NCI-H187 treated with DMSO at 0.1 percent for 48 hours (cell line): ENCODE results near the gene PHTF1.

ENCODE experiments used
- DNase-seq: peaks from one replicate; lab custom pipeline; 2025; lab: John Stamatoyannopoulos, UW

PHTF1 gene

GRCh38 chr1:113759333-113760101 is at the start of gene PHTF1:
Gene PHTF1, minus strand, starts transcription at chr1:113759486. Its CDS starts 783 bp downstream, at chr1:113758703.
- peak; percentile 42 for DNase-seq

DNA sequence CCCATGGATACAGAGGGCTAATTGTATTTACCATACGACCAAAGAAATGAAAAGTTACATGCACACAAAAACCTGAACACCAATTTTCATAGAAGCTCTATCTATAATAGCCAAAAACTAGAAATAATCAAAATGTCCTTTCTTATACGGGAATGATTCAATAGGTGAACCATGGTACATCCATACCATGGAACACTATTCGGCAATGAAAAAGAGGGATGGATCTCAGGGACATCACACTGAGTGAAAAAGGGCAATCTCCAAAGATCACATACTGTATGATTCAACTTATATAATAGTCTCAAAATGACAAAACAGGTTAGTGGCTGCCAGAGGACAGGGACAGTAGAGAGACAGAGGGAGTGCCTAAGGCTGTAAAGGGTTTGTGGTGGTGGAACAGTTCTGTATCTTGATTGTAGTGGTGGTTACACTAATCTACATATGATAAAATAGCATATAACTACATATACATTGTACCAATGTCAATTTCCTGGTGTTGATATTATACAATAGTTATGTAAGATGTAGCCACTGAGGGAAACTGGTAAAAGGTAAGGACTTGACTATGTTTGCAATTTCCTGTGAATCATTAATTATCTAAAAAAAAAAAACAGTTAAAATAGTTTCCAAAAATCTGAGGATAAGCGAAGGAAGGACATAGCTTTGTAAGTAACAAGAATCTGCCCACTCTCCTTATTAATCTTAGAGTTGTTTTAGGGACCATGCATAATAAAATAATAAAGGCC is 49.3 kb upstream of the PHTF1 start:
- no peak for DNase-seq

DNA sequence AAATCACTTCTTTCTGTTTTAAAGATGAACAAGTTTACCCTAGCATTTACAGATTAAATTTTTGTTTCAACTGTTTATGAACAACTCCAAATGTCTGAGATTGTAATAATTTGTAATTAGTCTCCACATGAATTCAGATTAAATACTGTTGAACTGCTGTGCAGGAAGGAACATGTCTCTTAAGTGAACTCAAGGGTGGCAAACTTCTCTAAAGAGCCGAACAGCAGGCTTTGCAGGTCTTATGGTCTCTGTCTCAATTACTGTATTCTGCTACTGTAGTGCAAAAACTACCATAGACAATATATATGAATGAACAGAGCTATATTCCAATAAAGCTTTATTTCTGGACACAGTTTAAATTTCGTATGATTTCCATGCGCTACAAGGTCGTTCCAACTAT is 46.4 kb upstream of the PHTF1 start:
- no peak for DNase-seq

- no peak for DNase-seq
Measured at GRCh38 chr1:113805256-113805531, 45.9 kb upstream of the PHTF1 start.

DNA sequence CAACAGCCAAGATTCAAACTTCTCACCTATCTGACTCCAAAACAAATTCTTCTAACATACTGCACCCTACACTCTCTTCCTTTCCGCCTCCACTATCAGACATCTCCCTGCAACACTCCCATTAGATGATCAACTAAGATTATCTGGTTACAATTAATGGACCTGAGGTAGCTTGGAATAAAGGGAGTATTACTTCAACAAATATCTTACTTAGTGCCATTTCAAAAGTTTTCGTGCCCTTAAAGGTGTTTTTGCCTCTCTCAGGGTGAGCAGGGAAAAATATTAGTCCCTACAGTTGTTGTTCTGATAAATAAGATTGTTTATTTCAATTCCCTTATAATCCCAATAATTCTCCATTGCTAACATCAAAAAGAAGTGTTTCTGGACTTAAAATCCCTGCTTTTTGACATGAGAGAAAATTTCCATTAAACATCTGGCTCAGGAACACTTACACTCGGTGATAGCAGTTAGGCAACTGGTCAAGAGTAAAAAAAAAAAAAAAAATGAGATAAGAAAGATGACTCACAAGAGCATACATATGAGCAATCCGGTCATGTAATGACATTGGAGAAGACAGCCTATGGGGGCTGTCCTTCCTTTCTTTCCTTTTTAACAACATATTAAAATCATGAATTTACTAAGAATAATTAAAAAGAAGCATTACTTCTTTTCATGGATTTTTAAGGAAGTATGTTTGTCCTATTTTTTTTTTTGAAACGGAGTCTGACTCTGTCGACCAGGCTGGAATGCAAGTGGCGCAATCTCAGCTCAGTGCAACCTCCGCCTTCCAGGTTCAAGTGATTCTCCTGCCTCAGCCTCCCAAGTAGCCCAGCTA is 45.4 kb upstream of the PHTF1 start:
- no peak for DNase-seq

DNA sequence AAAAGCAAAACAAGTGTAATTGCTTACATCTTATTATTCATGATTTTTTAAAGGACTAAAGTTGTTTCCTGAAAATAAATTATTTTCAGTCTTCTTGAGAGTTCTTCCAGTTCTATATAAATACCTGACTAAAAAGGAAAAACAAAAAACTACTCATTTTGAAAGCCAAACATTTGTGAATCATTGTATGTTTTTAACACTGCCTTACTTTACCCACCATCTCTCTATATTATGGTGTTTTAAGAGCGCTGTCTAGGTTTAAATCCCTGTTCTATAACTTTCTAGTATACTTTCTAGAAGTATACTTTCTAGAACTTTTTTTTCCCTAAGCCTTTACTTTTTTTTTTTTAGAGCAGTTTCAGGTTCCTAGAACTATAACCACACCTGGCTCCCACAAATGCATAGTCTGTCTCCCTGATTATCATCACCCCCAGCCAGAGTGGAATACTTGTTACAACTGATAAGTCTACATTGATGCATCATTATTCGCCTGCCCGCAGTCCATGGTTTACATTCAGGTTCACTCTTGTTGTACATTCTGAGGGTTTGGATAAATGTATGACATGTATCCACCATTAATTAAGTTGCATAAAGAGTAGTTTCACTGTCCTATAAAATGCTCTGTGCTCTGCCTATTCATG is 43.2 kb upstream of the PHTF1 start:
- no peak for DNase-seq

DNA sequence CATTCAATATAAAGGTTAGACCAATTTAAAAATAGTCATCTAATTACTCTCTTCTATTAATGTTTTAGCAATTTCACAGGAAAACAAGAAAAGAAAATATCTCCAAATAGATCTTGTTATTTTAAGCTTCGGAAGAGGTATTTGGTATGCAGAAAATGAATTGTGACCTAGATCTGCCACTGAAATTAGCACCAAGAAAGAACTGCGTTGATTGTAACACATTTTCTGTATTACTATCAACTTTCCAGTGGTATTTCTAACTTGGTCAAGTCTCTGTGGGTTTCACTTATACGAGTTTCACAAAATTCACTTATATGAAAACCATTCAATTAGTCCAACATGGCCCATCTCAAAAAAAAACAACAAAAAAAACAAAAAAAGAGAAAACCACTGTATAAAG is 41.2 kb upstream of the PHTF1 start:
- DNase-seq, result no peak

DNA sequence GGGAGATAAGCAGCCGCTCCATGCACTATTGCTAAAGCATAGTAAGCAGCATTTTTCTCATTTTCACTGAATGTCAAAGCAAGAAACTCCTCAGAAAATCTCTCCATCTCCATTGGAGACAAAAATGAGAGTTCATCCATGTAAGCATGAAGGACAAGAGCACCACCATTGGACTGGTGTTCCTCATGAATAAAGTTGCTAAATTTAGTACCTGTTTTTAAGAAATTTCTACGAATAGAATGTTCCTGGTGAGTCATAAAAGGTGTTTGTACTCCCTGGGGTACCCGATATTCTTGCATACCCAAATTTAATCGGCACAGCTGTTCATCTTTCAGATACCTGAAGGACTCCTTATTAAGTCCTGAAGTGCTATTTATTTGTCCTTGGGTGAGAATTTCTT is 38.2 kb upstream of the PHTF1 start:
- DNase-seq, result no peak

- DNase-seq, result no peak
Measured at GRCh38 chr1:113793878-113794834, 34.9 kb upstream of the PHTF1 start.

DNA sequence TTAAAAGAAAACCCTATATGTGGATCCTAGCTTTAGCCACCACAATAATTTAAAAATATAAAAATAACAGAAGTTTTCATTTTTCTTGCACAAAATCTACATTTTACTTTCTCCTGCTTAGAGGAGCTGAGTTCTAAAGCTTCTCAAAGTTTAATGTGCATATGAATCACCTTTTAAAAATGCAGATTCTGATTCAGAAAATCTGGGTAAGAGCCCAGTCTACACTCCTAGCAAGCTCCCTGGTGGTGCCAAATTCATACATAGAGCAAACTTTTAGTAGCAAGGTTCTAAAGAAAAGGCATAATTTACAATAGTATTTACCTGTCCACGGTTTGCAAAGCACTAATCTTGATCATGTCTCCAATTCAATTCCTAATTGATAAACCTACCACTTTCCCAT is 33.7 kb upstream of the PHTF1 start:
- DNase-seq, result no peak

DNA sequence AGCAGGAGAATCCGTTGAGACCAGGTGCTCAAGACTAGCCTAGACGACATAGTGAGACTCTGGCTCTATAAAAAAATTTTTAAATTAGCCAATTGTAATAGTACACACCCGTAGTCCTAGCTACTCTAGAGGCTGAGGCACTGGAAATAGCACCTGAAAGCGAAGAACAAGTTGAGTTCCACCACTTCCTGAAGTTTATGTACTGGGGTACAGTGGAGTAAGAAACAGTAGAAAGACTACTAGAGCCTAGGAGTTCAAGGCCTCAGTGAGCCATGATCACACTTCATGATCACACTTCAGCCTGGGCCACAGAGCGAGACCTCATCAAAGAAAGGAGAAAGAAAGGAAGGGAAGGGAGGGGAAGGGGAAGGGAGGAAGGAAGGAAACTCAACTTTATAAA is 33.2 kb upstream of the PHTF1 start:
- no peak for DNase-seq

DNA sequence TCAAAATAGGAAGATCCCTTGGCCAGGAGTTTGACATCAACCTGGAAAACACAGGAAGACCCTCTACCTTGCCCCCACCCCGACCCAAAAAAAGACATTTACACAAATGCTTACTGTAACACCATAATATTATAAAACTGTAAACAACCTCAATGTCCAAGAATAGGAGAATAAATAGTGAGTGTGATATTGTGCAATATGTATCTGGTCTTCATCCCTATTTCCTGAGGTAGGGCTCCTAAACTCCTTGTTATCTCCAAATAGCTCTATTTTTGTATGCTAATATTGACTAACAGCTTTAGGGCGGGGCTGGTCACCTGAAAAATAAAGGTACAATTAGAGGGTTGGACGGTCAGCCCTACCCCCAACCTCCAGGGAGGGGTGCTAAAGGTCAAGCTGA is 29.5 kb upstream of the PHTF1 start:
- no peak for DNase-seq

DNA sequence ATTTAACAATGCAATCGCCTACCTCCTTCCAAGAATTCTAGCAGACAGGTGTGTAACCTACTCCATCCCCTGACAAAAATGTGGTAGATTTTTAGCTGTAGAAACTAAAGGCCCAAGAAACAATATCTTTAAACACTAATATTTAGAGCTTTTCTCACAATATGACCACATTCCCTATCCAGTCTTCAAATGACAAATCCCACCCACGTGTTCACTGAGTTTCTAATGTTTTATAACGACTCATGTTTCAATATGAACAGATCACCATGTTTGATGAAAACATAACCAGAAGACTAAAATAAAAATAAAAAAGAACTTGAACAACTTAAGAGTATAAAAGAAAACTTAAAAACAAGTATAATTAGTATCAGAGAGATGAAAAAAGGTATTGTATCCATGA is 28.4 kb upstream of the PHTF1 start:
- no peak for DNase-seq

DNA sequence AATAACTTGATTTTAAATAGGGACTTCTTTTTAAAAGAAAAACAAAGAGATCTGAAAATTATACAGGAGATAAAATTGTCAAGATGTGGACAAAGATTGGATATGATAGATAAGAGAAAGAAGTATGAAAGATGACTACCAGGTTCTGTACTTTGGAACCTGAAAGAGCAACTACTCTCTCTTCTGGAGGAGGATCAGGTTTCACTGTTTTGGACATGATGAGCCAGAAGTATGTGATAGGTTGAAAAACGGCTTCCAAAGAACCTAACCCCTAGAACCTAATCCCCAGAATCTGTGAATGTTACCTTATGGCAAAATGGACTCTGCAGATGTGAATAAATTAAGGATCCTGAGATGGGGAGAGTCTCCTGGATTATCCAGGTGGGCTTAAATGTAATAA is 26.8 kb upstream of the PHTF1 start:
- no peak for DNase-seq

DNA sequence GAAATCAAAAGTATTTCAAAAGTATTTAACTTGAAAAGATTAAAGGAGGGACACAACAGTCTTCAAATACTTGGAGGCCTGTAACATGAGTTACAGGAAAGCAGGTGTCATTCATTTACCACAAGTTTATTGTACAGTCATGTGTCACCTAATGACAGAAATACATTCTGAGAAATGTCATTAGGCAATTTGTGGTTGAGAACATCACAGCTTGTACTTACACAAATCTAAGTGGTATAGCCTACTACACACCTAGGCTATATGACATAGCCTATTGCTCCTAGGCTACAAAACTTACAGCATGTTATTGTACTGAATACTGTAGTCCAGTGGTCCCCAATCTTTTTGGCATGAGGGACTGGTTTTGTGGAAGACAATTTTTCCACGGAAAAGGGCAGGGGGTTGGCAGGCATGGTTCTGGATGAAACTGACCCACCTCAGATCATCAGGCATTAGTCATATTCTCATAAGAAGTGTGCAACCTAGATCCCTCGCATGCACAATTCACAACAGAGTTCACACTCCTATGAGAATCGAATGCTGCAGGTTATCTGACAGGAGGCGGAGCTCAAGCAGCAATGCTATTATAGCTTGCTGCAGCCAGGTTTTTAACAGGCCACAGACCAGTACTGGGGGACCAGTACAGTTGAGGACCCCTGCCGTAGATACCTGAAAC is 25.0 kb upstream of the PHTF1 start:
- DNase-seq, result no peak

GRCh38 chr1:113783254-113784103 is 24.2 kb upstream of the PHTF1 start:
- DNase-seq, result no peak

DNA sequence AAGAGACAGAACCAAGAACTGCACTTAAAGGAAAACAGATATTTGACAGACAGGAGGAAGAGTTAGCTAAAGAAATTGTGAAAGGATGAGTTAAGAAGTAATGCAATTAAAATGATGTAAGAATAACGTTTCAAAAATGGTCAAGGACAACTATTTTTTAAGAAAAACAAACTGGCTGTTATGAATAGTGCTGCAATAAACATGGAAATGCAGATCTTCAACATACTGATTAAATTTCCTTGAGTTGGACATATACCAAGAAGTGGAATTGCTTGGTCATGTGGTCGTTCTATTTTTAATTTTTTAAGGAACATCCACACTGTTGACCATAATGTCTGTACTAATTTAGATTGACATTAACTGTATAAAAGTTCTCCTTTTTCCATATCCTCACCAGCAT is 23.1 kb upstream of the PHTF1 start:
- no peak for DNase-seq

DNA sequence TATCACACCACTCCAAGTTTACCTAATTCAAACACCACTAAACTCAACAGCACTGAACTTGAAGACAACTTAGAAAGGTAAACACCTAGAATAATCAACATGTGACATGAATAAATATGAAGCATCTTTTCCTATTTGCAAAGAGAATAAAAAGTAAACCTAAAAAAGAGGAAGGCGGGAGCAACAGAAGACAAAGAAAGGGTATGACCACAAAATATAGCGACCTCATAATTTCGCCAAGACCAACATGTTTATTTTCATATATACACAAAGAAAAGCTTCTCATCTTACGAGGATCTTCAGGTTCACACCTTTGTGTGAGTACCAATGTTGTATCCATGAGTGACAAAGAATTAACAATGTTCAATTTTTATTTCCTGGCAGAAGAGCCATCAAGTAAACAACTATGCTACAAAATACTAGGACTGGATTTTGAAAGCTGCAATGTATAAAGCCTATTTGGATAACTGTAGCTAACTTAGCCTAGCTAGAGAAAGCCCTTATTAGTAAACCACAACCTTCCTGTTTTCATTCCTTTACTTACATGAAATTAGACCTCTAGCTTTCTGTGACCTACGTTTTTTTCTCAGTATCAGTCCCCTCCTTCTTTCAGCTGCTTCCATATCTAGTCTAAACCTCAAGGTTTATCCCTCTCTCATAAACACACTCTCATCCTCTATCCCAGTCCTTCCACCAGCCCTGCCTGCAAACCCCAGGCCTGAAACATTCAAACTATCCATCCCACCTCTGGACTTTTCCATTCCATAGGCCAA is 21.3 kb upstream of the PHTF1 start:
- DNase-seq, result no peak

GRCh38 chr1:113779542-113779941 is 20.3 kb upstream of the PHTF1 start:
- no peak for DNase-seq
